ENCODE data around the gene SLC25A11.
A peak's percentile ranks its signal among the peaks of the same experiment; 100 is the strongest.

The SLC25A11 gene

DNA sequence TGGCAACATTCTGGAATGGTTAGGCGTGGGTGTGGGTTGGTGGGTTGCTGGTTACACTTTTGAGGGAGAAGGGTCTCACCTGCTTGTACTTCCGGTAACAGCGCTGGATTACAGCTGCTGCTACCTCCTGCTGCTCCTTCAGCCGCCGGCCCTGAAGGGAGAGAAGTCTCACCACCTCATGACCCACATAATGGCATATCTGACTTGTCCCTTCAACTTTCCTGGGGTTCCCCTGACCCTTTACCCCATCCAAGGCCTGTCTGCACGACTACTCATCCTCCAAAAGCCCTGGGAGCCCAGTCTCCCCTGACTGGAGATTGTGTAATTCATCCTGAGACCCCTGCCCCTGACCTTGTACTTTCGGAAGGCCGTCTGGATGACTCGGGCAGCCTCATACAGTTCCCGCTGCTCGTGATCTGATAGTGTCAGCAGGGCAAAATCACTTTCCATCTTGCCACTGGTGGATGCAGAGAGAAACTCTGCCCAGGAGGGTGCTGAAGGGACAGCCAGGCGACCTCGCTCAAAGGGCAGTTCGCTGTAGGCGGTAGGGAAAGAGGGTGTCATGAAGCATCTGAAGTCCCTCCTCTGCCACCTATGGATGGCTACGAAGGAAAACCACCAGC, 29.8 kb upstream of the SLC25A11 start:
- no peak overlapping the region for H3K4me2 ChIP-seq (ENCODE audit: low read depth, low read length, poor library complexity, severe bottlenecking)
- no peak overlapping the region for H3K9ac ChIP-seq (ENCODE audit: low read length)
- no peaks in the 10 kb centered on the region for H3K27me3 ChIP-seq (ENCODE audit: low read length)
- H4K20me1 ChIP-seq (ENCODE audit: low read depth, low read length): no peaks in the 10 kb centered on the region
- no peaks in the 10 kb centered on the region for H3K36me3 ChIP-seq (ENCODE audit: low read length)
- no peak overlapping the region for H3K27ac ChIP-seq (ENCODE audit: low read depth, low read length)
- H2AFZ ChIP-seq (ENCODE audit: low read depth, low read length, severe bottlenecking): no peak overlapping the region
- no peaks in the 10 kb centered on the region for H3K9me2 ChIP-seq (replicated peaks; ENCODE audit: insufficient read depth, low read length)
- H3K4me3 ChIP-seq (ENCODE audit: insufficient read depth, low read length, poor library complexity, severe bottlenecking): no peak overlapping the region
- TF ChIP-seq EZH2phosphoT487 (conservative IDR thresholded peaks at IDR 0.05; ENCODE audit: low read length): no peak
- TF ChIP-seq, protein P1, sequence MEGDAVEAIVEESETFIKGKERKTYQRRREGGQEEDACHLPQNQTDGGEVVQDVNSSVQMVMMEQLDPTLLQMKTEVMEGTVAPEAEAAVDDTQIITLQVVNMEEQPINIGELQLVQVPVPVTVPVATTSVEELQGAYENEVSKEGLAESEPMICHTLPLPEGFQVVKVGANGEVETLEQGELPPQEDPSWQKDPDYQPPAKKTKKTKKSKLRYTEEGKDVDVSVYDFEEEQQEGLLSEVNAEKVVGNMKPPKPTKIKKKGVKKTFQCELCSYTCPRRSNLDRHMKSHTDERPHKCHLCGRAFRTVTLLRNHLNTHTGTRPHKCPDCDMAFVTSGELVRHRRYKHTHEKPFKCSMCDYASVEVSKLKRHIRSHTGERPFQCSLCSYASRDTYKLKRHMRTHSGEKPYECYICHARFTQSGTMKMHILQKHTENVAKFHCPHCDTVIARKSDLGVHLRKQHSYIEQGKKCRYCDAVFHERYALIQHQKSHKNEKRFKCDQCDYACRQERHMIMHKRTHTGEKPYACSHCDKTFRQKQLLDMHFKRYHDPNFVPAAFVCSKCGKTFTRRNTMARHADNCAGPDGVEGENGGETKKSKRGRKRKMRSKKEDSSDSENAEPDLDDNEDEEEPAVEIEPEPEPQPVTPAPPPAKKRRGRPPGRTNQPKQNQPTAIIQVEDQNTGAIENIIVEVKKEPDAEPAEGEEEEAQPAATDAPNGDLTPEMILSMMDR (IDR thresholded peaks at IDR 0.05; ENCODE audit: insufficient read depth, low read length, poor library complexity, severe bottlenecking): no peak
- peaks cover 8% of the 10 kb centered on the region; the same call in 1 of the 2 replicates for H3K79me2 ChIP-seq (ENCODE audit: insufficient read depth, low read length)
- no peaks in the 10 kb centered on the region for H3K9me3 ChIP-seq (ENCODE audit: insufficient read depth, low read length)
- H3F3A ChIP-seq (ENCODE audit: insufficient read depth): no peaks in the 10 kb centered on the region

DNA sequence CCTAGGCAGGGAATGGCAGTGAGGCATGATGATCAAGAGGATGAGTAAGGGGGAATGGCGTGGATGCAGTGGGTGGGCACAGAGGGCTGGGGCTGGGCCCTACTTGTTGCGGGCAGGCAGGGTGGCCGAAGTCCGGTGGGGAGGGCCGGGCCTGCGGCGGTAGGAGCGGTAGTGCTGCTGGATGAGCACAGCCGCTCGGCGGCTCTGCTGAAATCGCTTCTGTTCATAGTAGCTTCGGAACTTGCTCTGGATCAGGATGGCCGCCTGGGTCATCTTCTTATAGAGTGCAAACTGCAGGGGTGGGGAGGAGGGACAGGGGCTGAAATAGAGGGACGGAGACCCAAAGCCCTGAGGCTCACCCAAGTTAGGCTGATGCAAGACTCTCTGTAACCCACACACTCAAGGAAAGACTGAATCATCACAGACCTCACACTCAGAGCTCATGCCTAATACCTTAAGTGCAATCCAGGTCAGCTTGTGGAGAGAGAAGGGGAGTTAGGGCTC, 29.3 kb upstream of the SLC25A11 start:
- Histone ChIP-seq H3K36me3 (ENCODE audit: low read length) (no peaks in the 10 kb centered on the region), H3F3A (ENCODE audit: insufficient read depth) (no peaks in the 10 kb centered on the region), H3K4me3 (ENCODE audit: insufficient read depth, low read length, poor library complexity, severe bottlenecking) (no peak overlapping the region), H3K79me2 (ENCODE audit: insufficient read depth, low read length) (peaks cover 8% of the 10 kb centered on the region; the same call in 1 of the 2 replicates), H2AFZ (ENCODE audit: low read depth, low read length, severe bottlenecking) (no peak overlapping the region), H3K27ac (ENCODE audit: low read depth, low read length) (no peak overlapping the region), H3K9me2 (replicated peaks; ENCODE audit: insufficient read depth, low read length) (no peaks in the 10 kb centered on the region), H3K4me2 (ENCODE audit: low read depth, low read length, poor library complexity, severe bottlenecking) (peak overlapping the region; percentile 92), H3K9me3 (ENCODE audit: insufficient read depth, low read length) (no peaks in the 10 kb centered on the region), H3K9ac (ENCODE audit: low read length) (no peak overlapping the region), H4K20me1 (ENCODE audit: low read depth, low read length) (no peaks in the 10 kb centered on the region), H3K27me3 (ENCODE audit: low read length) (no peaks in the 10 kb centered on the region)
- TF ChIP-seq, protein P1 (IDR thresholded peaks at IDR 0.05; ENCODE audit: insufficient read depth, low read length, poor library complexity, severe bottlenecking): no peak

DNA sequence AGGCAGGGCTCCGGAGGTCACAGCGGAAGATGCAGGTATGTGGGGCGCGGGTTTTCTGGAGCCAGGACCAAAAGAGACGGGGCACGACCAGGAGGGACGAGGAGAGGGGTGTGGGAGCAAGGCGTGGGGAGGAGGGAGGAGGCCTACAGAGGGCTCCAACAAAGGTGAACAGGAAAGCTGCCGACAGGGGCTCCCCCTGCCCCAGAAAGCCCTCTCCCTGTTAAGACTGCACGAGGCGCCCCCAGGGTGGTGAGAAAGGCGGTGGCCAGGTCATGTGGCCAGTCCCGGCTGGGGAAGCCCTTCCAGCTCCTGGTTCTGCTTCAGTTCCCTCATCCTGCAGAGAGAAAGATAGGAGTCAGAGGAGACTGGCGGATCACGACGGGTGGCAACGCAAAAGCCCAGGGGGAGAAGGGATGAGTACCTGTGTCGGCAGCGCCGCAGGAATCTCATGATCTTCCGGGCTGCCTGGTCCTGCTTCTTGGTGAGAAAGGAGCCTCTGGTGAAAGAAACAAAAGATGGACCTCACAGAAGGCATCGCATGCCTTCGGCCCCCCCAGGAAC, 28.7 kb upstream of the SLC25A11 start:
- peak overlapping the region; percentile 68 for H2AFZ ChIP-seq (ENCODE audit: low read depth, low read length, severe bottlenecking)
- H3K9me2 ChIP-seq (replicated peaks; ENCODE audit: insufficient read depth, low read length): no peaks in the 10 kb centered on the region
- H3K4me2 ChIP-seq (ENCODE audit: low read depth, low read length, poor library complexity, severe bottlenecking): peak overlapping the region; percentile 92
- TF ChIP-seq EZH2phosphoT487 (conservative IDR thresholded peaks at IDR 0.05; ENCODE audit: low read length): no peak
- TF ChIP-seq, protein P1 (IDR thresholded peaks at IDR 0.05; ENCODE audit: insufficient read depth, low read length, poor library complexity, severe bottlenecking): no peak
- peak overlapping the region; percentile 60 for H3K27ac ChIP-seq (ENCODE audit: low read depth, low read length)
- no peaks in the 10 kb centered on the region for H3F3A ChIP-seq (ENCODE audit: insufficient read depth)
- peak overlapping the region; percentile 81 for H3K9ac ChIP-seq (ENCODE audit: low read length)
- H4K20me1 ChIP-seq (ENCODE audit: low read depth, low read length): no peaks in the 10 kb centered on the region
- no peaks in the 10 kb centered on the region for H3K27me3 ChIP-seq (ENCODE audit: low read length)
- H3K36me3 ChIP-seq (ENCODE audit: low read length): no peaks in the 10 kb centered on the region
- no peaks in the 10 kb centered on the region for H3K9me3 ChIP-seq (ENCODE audit: insufficient read depth, low read length)
- peaks cover 8% of the 10 kb centered on the region; the same call in 1 of the 2 replicates for H3K79me2 ChIP-seq (ENCODE audit: insufficient read depth, low read length)
- peak overlapping the region; percentile 63 for H3K4me3 ChIP-seq (ENCODE audit: insufficient read depth, low read length, poor library complexity, severe bottlenecking)
